Measurements from ENCODE around the gene RHOT1.
A peak's percentile ranks its signal among the peaks of the same experiment; 100 is the strongest.
"Not testable (repeated sequence)": the region's sequence is repeated elsewhere in the genome, so short reads cannot be mapped to it uniquely, and the experiment has no call there.

Gene RHOT1

GRCh38 chr17:32127158-32127897, 15.0 kb upstream of the RHOT1 start:
- peak; percentile 55 for DNase-seq
- Histone ChIP-seq H3K36me3 (no peaks in the 10 kb centered on the region), H3K4me3 (ENCODE audit: low read depth, low read length) (peak overlapping the region; percentile 68), H3K9me3 (no peaks in the 10 kb centered on the region), H3K4me1 (no peaks in the 10 kb centered on the region), H3K27me3 (no peaks in the 10 kb centered on the region)
- TF ChIP-seq CTCF (IDR thresholded peaks at IDR 0.05; ENCODE audit: low read depth, low read length), result no peak

GRCh38 chr17:32128470-32128869, 13.8 kb upstream of the RHOT1 start:
- not testable (repeated sequence) for H3K9me3 ChIP-seq; H3K27me3 ChIP-seq; H3K36me3 ChIP-seq; H3K4me1 ChIP-seq; H3K4me3 ChIP-seq (ENCODE audit: low read depth, low read length); DNase-seq

- H3K27me3 ChIP-seq; H3K4me1 ChIP-seq; H3K36me3 ChIP-seq; H3K9me3 ChIP-seq; H3K4me3 ChIP-seq (ENCODE audit: low read depth, low read length): not testable (repeated sequence)
- TF ChIP-seq CTCF (IDR thresholded peaks at IDR 0.05; ENCODE audit: low read depth, low read length), result peak; percentile 27; the same call in 1 of the 2 replicates
- DNase-seq, result peak; percentile 50
Measured at GRCh38 chr17:32135497-32136117, 6.7 kb upstream of the RHOT1 start.

GRCh38 chr17:32136856-32137255, 5.4 kb upstream of the RHOT1 start:
- Histone ChIP-seq H3K4me3 (ENCODE audit: low read depth, low read length) (no peak overlapping the region), H3K9me3 (no peaks in the 10 kb centered on the region; the same call in 1 of the 2 replicates), H3K36me3 (no peaks in the 10 kb centered on the region), H3K4me1 (no peaks in the 10 kb centered on the region), H3K27me3 (no peaks in the 10 kb centered on the region)
- DNase-seq, result peak; percentile 48
- no peak for TF ChIP-seq CTCF (IDR thresholded peaks at IDR 0.05; ENCODE audit: low read depth, low read length)

GRCh38 chr17:32139504-32139903, 2.8 kb upstream of the RHOT1 start:
- not testable (repeated sequence) for DNase-seq; H3K9me3 ChIP-seq; H3K4me1 ChIP-seq; H3K27me3 ChIP-seq; H3K36me3 ChIP-seq; H3K4me3 ChIP-seq (ENCODE audit: low read depth, low read length)

- no peaks in the 10 kb centered on the region for H3K36me3 ChIP-seq
- TF ChIP-seq CTCF (IDR thresholded peaks at IDR 0.05; ENCODE audit: low read depth, low read length), result no peak
- H3K4me3 ChIP-seq (ENCODE audit: low read depth, low read length), result peak overlapping the region; percentile 70; the same call in 1 of the 2 replicates
- H3K27me3 ChIP-seq, result no peaks in the 10 kb centered on the region
- H3K4me1 ChIP-seq, result no peaks in the 10 kb centered on the region
- no peak for DNase-seq
- no peaks in the 10 kb centered on the region for H3K9me3 ChIP-seq
Measured at GRCh38 chr17:32141258-32141657, 1.0 kb upstream of the RHOT1 start.

GRCh38 chr17:32141679-32142037, 644 bp upstream of the RHOT1 start:
- Histone ChIP-seq H3K9me3 (no peaks in the 10 kb centered on the region), H3K27me3 (no peaks in the 10 kb centered on the region), H3K36me3 (no peaks in the 10 kb centered on the region), H3K4me1 (no peaks in the 10 kb centered on the region), H3K4me3 (ENCODE audit: low read depth, low read length) (peak overlapping the region; percentile 70)
- DNase-seq, result no peak
- no peak for TF ChIP-seq CTCF (IDR thresholded peaks at IDR 0.05; ENCODE audit: low read depth, low read length)
